ENCODE measurements around the gene PAWR.
"Not testable (repeated sequence)": the region's sequence is repeated elsewhere in the genome, so short reads cannot be mapped to it uniquely, and the experiment has no call there.

Gene PAWR

GRCh38 chr12:79644274-79645234 is 46.2 kb downstream of the PAWR start:
- DNase-seq: no peak

- DNase-seq: no peak
Observed at GRCh38 chr12:79643821-79644220, 46.9 kb downstream of the PAWR start.

- no peak for DNase-seq
Observed at GRCh38 chr12:79638490-79638889, 52.3 kb downstream of the PAWR start.

GRCh38 chr12:79637093-79637492 is 53.7 kb downstream of the PAWR start:
- DNase-seq: no peak

DNA sequence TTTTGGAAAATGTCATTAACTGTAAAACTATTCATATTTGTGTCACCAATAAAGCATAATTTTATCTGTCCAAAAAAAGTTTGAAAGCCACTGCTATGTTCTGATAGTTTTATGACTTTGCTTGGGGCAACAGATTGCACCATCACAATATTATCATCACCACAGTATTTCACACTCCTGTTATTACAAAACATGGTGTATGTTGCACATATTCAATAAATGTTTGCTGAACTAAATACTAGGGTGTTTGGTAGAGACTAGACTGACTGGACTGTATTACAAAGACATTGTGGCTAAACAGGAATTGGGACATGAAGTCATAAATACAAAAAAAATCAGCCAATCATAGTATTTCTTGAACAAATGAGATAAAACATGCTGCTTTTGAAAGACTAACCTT is 55.1 kb downstream of the PAWR start:
- DNase-seq: no peak

- DNase-seq: no peak
Observed at GRCh38 chr12:79634957-79635471, 55.8 kb downstream of the PAWR start.

- no peak for DNase-seq
Observed at GRCh38 chr12:79629561-79629960, 61.2 kb downstream of the PAWR start.

DNA sequence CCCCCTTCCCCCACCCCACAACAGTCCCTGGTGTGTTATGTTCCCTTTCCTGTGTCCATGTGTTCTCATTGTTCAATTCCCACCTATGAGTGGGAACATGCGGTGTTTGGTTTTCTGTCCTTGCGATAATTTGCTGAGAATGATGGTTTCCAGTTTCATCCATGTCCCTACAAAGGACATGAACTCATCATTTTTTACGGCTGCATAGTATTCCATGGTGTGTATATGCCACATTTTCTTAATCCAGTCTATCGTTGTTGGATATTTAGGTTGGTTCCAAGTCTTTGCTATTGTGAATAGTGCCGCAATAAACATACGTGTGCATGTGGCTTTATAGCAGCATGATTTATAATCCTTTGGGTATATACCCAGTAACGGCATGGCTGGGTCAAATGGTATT is 64.0 kb downstream of the PAWR start:
- DNase-seq: not testable (repeated sequence)

- no peak for DNase-seq
Observed at GRCh38 chr12:79624378-79624777, 66.4 kb downstream of the PAWR start.

DNA sequence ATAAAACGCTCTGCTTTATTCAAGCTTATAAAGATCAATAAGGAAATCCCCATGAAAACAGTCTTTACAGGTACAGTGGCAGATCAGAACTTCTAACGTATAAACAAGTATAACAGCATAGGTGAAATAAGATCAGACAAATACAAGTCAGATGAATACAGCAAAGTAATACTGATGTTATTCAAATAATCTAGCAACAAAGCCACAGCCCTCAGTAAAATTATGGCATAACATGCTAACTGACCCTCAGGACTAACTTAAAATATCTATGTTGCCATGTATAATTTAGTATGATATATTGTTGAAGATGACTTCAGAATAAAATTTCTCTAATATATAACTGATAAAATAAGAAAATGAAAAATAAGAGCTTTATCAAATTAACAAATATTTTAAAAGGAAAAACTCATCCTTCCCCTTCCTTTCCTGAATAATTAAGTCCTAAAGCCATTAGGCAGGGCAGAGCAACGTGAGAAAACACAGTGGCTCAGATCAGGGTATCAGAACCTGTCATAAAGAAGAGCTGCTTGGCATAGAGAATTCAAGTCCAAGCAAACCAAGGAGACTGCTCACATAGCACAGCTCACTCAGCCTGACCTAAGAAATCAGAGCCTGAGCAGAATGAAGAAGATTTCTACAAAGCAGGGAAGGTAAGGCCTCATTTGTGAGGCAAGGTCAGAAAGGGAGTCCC is 70.7 kb downstream of the PAWR start:
- DNase-seq: no peak

- no peak for DNase-seq
Observed at GRCh38 chr12:79618848-79619404, 71.8 kb downstream of the PAWR start.

GRCh38 chr12:79617696-79618095 is 73.1 kb downstream of the PAWR start:
- DNase-seq: no peak

DNA sequence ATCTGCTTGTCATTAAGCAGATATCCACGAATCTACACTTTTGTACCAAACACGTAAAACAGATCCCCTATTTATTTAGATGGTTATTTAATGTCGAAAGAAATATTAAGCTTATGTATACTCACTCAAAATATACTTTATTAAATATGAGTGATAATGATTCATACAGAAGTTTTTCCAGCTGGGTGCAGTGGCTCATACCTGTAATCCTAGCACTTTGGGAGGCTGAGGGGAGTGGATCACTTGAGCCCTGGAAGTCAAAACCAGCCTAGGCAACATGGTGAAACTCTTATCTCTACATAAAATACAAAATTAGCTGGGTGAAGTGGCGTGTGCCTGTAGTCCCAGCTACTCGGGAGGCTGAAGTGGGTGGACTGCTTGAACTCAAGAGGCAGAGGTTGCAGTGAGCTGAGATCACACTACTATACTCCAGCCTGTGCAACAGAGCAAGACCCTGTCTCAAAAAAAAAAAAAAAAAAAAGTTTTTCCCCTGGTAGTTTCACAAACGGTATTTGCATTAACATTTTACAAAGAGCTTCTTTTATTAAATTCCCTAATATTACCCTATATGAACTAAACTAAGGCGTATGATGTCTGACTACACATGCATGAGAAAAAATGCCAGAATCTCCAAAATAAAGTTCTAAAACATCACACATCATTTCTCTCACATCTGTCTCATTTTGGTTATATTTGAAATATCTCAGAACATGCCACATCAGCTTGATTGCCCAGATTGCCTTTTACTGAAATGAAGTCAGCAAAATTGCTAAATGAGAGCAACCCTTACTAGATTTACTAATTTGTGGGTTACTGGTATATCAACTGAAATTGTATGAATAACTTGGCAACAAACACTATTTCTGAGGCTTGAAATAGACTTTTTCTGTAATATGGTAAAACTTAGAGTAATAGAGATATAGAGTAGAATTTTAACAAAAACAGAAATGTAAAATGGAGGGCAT is 74.9 kb downstream of the PAWR start:
- DNase-seq: no peak

DNA sequence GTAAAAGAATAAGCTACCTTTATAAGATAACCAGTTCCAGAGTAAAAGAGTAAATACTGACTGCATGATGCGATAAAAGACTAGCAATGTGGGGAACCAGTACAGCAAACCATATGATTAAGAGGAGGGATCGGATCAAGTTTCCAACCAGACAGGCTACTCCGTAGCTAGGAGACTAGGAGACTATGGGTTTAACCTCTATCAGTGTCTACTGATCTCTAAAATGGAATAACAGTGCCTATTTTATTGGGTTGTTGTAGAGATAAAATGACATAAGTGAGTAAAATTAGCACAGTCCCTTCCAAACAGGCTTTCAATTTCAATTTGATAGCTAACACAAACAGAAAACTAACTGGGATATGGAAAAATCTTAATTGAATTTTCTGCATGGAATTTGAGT is 76.0 kb downstream of the PAWR start:
- no peak for DNase-seq

DNA sequence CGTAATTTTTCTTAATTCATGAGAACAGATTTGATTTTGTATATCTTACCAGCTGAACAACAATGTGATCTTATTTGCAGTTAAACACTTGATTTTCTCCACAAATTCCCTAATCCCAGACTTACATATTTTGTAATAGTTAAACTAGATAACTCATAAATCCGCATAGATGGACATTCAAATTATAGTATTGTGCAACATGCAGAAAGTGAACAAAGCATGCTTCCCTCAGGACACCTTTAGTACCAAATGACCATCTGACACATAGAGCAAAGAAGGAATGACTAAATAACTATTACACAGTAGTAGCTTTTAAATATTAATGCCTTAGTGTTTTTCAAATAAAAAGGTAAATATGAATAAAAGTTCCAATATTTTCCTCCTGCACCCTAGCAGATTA is 88.9 kb downstream of the PAWR start:
- DNase-seq: no peak

GRCh38 chr12:79597910-79598309 is 92.9 kb downstream of the PAWR start:
- no peak for DNase-seq

DNA sequence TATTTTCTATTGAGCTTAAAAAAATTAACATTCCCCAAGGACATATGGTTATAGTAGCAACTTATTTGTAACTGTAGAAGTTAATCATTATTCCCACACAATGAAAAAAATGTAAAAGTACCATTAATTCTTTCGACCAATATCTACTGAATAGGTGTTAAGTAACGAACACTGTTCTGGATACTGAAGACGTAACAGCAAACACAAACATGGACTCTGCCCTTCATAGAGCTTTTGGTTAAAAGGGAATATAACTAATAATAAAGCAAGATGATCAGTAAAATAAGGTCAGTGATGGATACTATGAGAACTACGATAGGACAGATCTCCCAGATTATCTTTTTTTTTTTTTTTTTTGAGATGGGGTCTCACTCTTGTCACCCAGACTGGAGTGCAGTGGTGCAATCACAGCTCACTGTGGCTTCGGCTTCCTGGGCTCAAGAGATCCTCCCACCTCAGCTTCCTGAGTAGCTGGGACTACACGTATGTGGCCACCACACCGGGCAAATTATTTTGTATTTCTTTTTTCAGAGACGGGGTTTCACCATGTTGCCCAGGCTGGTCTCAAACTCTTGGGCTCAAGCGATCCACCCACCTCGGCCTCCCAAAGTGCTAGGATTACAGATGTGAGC is 93.9 kb downstream of the PAWR start:
- DNase-seq: no peak

GRCh38 chr12:79595273-79595672 is 95.5 kb downstream of the PAWR start:
- no peak for DNase-seq

- no peak for DNase-seq
Observed at GRCh38 chr12:79592865-79593264, 97.9 kb downstream of the PAWR start.

- DNase-seq: no peak
Observed at GRCh38 chr12:79591988-79592387, 98.8 kb downstream of the PAWR start.

DNA sequence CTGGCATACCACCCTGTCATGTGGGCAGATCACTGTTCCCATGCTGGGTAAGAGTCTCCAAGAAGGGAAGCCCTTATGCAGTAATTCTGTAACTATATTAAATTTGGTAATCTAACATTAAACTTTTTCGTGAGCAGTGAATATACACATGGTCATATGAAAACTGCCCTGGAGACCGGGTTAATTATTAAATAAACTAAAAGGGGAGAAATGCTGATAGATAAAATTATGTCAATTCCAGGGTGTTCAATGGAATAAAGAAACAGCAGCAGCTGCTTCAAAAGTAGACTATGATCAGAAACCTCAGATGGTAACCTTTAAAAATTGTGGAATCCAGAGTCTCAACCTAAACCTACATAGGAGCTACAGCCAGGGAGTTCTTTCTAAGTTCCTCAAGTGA is 100.0 kb downstream of the PAWR start:
- no peak for DNase-seq

- no peak for DNase-seq
Observed at GRCh38 chr12:79587368-79587767, 103.4 kb downstream of the PAWR start.

Data from CD4-positive, alpha-beta T cell treated with Interleukin-4 for 1 hour (primary cell).